Omental fat pad (tissue), 4 donors: ENCODE measurements around the gene TH. TPM values are rescaled to one million over a fixed set of nuclear protein-coding genes. Genes with fewer than 3 reads are reported as not detected.

Experiments used
- ATAC-seq: fragments of 150-250 bp; one replicate; pipeline ENCODE4 v1.9.1; 2016; ENCODE audit warnings: mild to moderate bottlenecking, moderate library complexity; ENCODE audit not compliant: low FRiP score
- DNase-seq: peaks from one replicate; pipeline ENCODE4 v3.0.0-alpha.2; 2019; ENCODE audit warnings: low spot score
- total RNA-seq, 4 donors: library from RNA; depleted of rRNA; stranded (reverse); fragments of >200 nt; gene quantifications; one replicate each; pipeline ENCODE4 v1.1.0, GENCODE V29; 2016
- TF ChIP-seq, protein P1 (sequence below), 3 donors: fragments of 450-650 bp; IDR thresholded peaks; one replicate each; pipeline ENCODE4 v1.5.1; 2016 to 2017; ENCODE audit warnings: antibody characterized with exemption in 3 of 3, mild to moderate bottlenecking in 3 of 3, moderate library complexity in 2 of 3

The TH gene
- total RNA-seq, 4 donors from 2014 or later, result not detected

GRCh38 chr11:2216400-2217064, 44.9 kb upstream of the TH start:
- ATAC-seq, result no peak
- TF ChIP-seq, protein P1, sequence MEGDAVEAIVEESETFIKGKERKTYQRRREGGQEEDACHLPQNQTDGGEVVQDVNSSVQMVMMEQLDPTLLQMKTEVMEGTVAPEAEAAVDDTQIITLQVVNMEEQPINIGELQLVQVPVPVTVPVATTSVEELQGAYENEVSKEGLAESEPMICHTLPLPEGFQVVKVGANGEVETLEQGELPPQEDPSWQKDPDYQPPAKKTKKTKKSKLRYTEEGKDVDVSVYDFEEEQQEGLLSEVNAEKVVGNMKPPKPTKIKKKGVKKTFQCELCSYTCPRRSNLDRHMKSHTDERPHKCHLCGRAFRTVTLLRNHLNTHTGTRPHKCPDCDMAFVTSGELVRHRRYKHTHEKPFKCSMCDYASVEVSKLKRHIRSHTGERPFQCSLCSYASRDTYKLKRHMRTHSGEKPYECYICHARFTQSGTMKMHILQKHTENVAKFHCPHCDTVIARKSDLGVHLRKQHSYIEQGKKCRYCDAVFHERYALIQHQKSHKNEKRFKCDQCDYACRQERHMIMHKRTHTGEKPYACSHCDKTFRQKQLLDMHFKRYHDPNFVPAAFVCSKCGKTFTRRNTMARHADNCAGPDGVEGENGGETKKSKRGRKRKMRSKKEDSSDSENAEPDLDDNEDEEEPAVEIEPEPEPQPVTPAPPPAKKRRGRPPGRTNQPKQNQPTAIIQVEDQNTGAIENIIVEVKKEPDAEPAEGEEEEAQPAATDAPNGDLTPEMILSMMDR (IDR thresholded peaks at IDR 0.05), result no peak
- no peak for DNase-seq

DNA sequence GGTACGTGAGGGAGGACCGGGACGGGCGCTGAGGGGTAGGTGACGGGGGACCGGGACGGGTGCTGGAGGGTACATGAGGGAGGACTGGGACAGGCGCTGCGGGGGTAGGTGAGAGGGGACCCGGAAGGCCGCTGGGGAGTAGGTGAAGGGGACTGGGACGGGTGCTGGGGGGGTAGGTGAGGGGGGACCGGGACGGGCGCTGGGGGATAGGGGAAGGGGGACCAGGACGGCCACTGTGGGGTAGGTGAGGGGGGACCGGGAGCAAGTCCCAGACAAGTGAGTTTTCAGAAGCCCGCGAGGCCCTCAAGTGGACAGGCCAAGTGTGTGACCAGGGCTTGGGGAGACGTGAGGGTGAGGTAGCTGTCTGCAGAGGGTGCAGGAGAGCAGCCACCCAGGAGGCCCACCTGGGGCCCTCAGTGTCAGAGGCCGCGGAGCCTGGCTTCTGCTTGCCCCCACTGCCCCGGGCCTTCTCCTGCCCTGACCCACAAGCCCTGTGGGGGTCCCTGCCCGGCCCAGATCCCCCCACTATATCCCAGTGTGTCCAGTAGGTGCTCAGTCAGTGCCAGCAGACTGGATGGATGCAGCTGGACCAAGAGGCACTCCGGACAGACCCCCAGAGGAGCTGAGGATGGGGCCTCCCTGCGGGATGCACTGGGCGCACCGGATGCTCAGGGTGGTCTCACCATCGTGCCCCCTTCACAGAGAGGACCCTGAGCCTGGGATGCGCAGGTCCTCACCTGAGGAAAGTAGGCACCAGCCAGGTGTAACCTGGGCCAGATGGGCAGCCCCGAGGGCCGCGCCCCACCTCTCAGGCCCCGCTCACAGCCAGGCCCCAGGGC, 44.2 kb upstream of the TH start:
- TF ChIP-seq, protein P1 (IDR thresholded peaks at IDR 0.05), result no peak
- DNase-seq, result no peak
- ATAC-seq, result no peak

GRCh38 chr11:2215230-2215560, 43.6 kb upstream of the TH start:
- ATAC-seq, result no peak
- DNase-seq, result no peak
- TF ChIP-seq, protein P1 (IDR thresholded peaks at IDR 0.05), result no peak

DNA sequence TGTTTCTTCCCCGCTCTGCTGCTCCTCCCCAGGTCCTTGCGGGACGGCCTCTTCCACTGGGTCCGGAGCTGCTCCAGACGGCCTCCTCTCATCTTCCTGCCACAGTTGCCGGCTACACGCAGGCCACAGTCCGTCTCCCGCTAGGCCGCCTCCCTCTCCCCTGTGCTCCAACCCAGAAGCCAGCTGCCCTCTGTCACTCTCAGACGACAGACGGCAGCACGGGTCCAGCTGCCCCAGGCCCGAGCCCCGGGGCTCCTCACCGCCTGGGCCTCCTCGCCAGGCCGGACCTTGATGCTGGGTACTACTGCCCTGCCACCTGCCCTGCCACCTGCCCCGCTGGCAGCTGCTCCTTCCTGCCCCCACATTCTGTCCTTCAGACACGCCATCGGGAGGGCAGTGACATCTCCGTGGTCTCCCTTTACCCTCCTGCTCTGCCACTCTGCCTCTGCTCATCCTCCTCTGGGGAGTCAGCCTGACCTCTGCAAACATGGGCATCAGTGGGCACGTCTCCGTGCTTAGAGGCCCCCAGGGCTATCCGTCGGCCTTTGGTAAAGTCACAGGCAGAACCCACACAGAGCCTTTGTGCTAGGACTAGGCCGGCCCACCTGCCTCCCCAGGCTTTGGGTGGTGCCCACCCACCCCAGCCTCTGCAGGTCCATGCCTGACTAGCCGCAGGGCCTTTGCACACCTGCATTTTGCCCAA, 43.1 kb upstream of the TH start:
- no peak for ATAC-seq
- TF ChIP-seq, protein P1 (IDR thresholded peaks at IDR 0.05), result no peak
- no peak for DNase-seq

DNA sequence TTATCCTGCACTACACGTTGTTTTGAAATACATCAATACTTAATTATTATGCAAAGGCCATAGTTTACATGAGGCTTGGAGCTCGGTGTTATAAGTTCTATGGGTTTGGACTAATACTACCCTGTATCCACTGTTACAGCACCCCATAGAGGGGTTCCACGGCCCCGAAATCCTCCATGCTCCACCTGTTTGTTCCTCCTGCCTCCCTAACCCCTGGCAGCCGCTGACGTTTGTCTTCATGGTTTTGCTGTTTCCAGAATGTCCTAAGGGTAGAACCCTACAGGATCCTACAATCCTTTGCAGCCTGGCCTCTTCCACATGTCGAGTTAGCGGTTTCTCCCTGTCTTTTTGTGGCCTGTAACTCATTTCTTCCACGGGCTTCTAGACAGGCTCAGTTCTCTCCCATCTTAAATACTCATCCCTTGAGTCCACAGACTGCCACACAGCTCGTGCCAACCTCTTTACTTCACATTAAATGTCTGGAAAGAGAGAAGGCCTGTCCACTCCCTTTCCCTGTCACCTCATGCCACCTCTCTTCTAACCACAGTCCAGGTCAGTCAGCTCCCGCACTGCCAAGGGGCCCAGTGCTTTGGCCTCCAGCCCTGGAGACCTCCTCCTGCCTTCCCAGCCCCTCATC, 42.4 kb upstream of the TH start:
- TF ChIP-seq, protein P1 (IDR thresholded peaks at IDR 0.05), result no peak
- DNase-seq (no peak), ATAC-seq (no peak)

DNA sequence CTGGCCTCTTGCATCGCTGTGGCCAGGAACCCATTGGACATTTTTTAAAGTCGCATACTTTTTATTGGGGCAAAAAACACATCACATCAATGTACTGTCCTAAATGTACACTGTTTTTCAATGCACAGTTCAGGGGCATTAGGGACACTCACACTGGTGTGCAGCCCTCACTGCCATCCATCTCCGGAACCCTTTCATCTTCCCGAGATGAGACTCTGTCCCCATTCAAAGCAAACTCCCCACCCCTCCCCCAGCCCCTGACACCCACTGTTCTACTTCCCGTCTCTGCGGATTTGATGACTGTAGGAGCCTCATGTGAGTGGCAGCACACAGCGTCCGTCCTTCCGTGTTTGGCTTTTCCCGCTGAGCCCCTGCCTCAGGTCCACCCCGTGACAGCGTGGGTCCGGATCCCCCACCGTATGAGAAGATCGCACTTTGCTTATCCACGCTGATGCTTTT, 41.8 kb upstream of the TH start:
- DNase-seq (no peak), ATAC-seq (no peak)
- TF ChIP-seq, protein P1 (IDR thresholded peaks at IDR 0.05), result no peak
